ENCODE measurements around the gene STK32C.

The STK32C gene

GRCh38 chr10:132245056-132245455 is 62.7 kb downstream of the STK32C start:
- no CpG with 5 or more reads among the region's 14 CpGs for WGBS (ENCODE audit: insufficient coverage, insufficient read length)
- Histone ChIP-seq H3K36me3 (ENCODE audit: control insufficient read depth, insufficient read depth, low read length) (no peaks in the 10 kb centered on the region), H3K4me3 (ENCODE audit: low read length) (no peak overlapping the region), H3K9me3 (ENCODE audit: control insufficient read depth, insufficient read depth, low read length) (no peaks in the 10 kb centered on the region), H3K4me1 (ENCODE audit: control insufficient read depth, insufficient read depth, low read length) (peaks cover 4% of the 10 kb centered on the region; the same call in 1 of the 2 replicates), H3K27ac (ENCODE audit: low read length) (no peak overlapping the region), H3K27me3 (ENCODE audit: control insufficient read depth, insufficient read depth, low read length) (no peaks in the 10 kb centered on the region)
- DNase-seq (ENCODE audit: low read depth, low spot score): no peak

- Histone ChIP-seq H3K36me3 (ENCODE audit: control insufficient read depth, insufficient read depth, low read length) (no peaks in the 10 kb centered on the region), H3K4me1 (ENCODE audit: control insufficient read depth, insufficient read depth, low read length) (peaks cover 2% of the 10 kb centered on the region; the same call in 1 of the 2 replicates), H3K4me3 (ENCODE audit: low read length) (no peak overlapping the region), H3K27me3 (ENCODE audit: control insufficient read depth, insufficient read depth, low read length) (no peaks in the 10 kb centered on the region), H3K9me3 (ENCODE audit: control insufficient read depth, insufficient read depth, low read length) (no peaks in the 10 kb centered on the region), H3K27ac (ENCODE audit: low read length) (no peak overlapping the region)
- DNase-seq (ENCODE audit: low read depth, low spot score): no peak
- no CpG with 5 or more reads among the region's 11 CpGs for WGBS (ENCODE audit: insufficient coverage, insufficient read length)
Observed at GRCh38 chr10:132243626-132244025, 64.1 kb downstream of the STK32C start.

GRCh38 chr10:132243141-132243540 is 64.6 kb downstream of the STK32C start:
- no peak overlapping the region for H3K4me3 ChIP-seq (ENCODE audit: low read length)
- H3K27me3 ChIP-seq (ENCODE audit: control insufficient read depth, insufficient read depth, low read length): no peaks in the 10 kb centered on the region
- H3K27ac ChIP-seq (ENCODE audit: low read length): no peak overlapping the region
- WGBS (ENCODE audit: insufficient coverage, insufficient read length): no CpG with 5 or more reads among the region's 12 CpGs
- no peaks in the 10 kb centered on the region for H3K9me3 ChIP-seq (ENCODE audit: control insufficient read depth, insufficient read depth, low read length)
- H3K4me1 ChIP-seq (ENCODE audit: control insufficient read depth, insufficient read depth, low read length): no peaks in the 10 kb centered on the region; the same call in 1 of the 2 replicates
- no peak for DNase-seq (ENCODE audit: low read depth, low spot score)
- no peaks in the 10 kb centered on the region for H3K36me3 ChIP-seq (ENCODE audit: control insufficient read depth, insufficient read depth, low read length)

GRCh38 chr10:132242103-132242840 is 65.5 kb downstream of the STK32C start:
- Histone ChIP-seq H3K27ac (ENCODE audit: low read length) (no peak overlapping the region), H3K9me3 (ENCODE audit: control insufficient read depth, insufficient read depth, low read length) (no peaks in the 10 kb centered on the region), H3K27me3 (ENCODE audit: control insufficient read depth, insufficient read depth, low read length) (no peaks in the 10 kb centered on the region), H3K4me3 (ENCODE audit: low read length) (no peak overlapping the region), H3K36me3 (ENCODE audit: control insufficient read depth, insufficient read depth, low read length) (no peaks in the 10 kb centered on the region), H3K4me1 (ENCODE audit: control insufficient read depth, insufficient read depth, low read length) (no peaks in the 10 kb centered on the region; the same call in 1 of the 2 replicates)
- DNase-seq (ENCODE audit: low read depth, low spot score): no peak
- no CpG with 5 or more reads among the region's 23 CpGs for WGBS (ENCODE audit: insufficient coverage, insufficient read length)

GRCh38 chr10:132241496-132241895 is 66.3 kb downstream of the STK32C start:
- Histone ChIP-seq H3K27ac (ENCODE audit: low read length) (no peak overlapping the region), H3K27me3 (ENCODE audit: control insufficient read depth, insufficient read depth, low read length) (no peaks in the 10 kb centered on the region), H3K9me3 (ENCODE audit: control insufficient read depth, insufficient read depth, low read length) (no peaks in the 10 kb centered on the region), H3K4me3 (ENCODE audit: low read length) (no peak overlapping the region), H3K36me3 (ENCODE audit: control insufficient read depth, insufficient read depth, low read length) (no peaks in the 10 kb centered on the region), H3K4me1 (ENCODE audit: control insufficient read depth, insufficient read depth, low read length) (no peaks in the 10 kb centered on the region; the same call in 1 of the 2 replicates)
- WGBS (ENCODE audit: insufficient coverage, insufficient read length): no CpG with 5 or more reads among the region's 15 CpGs
- DNase-seq (ENCODE audit: low read depth, low spot score): no peak

- no peaks in the 10 kb centered on the region for H3K4me1 ChIP-seq (ENCODE audit: control insufficient read depth, insufficient read depth, low read length)
- WGBS (ENCODE audit: insufficient coverage, insufficient read length): no CpG with 5 or more reads among the region's 13 CpGs
- H3K36me3 ChIP-seq (ENCODE audit: control insufficient read depth, insufficient read depth, low read length): no peaks in the 10 kb centered on the region
- DNase-seq (ENCODE audit: low read depth, low spot score): no peak
- no peaks in the 10 kb centered on the region for H3K9me3 ChIP-seq (ENCODE audit: control insufficient read depth, insufficient read depth, low read length)
- no peak overlapping the region for H3K4me3 ChIP-seq (ENCODE audit: low read length)
- no peak overlapping the region for H3K27ac ChIP-seq (ENCODE audit: low read length)
- no peaks in the 10 kb centered on the region for H3K27me3 ChIP-seq (ENCODE audit: control insufficient read depth, insufficient read depth, low read length)
Observed at GRCh38 chr10:132241086-132241485, 66.7 kb downstream of the STK32C start.

GRCh38 chr10:132240581-132240980 is 67.2 kb downstream of the STK32C start:
- H3K36me3 ChIP-seq (ENCODE audit: control insufficient read depth, insufficient read depth, low read length): no peaks in the 10 kb centered on the region
- no peak overlapping the region for H3K4me3 ChIP-seq (ENCODE audit: low read length)
- H3K27me3 ChIP-seq (ENCODE audit: control insufficient read depth, insufficient read depth, low read length): no peaks in the 10 kb centered on the region
- H3K9me3 ChIP-seq (ENCODE audit: control insufficient read depth, insufficient read depth, low read length): no peaks in the 10 kb centered on the region
- no peak for DNase-seq (ENCODE audit: low read depth, low spot score)
- H3K4me1 ChIP-seq (ENCODE audit: control insufficient read depth, insufficient read depth, low read length): no peaks in the 10 kb centered on the region
- H3K27ac ChIP-seq (ENCODE audit: low read length): no peak overlapping the region
- no CpG with 5 or more reads among the region's 16 CpGs for WGBS (ENCODE audit: insufficient coverage, insufficient read length)

GRCh38 chr10:132240156-132240555 is 67.6 kb downstream of the STK32C start:
- no peaks in the 10 kb centered on the region for H3K4me1 ChIP-seq (ENCODE audit: control insufficient read depth, insufficient read depth, low read length)
- no peaks in the 10 kb centered on the region for H3K36me3 ChIP-seq (ENCODE audit: control insufficient read depth, insufficient read depth, low read length)
- no peak overlapping the region for H3K4me3 ChIP-seq (ENCODE audit: low read length)
- no CpG with 5 or more reads among the region's 15 CpGs for WGBS (ENCODE audit: insufficient coverage, insufficient read length)
- no peaks in the 10 kb centered on the region for H3K9me3 ChIP-seq (ENCODE audit: control insufficient read depth, insufficient read depth, low read length)
- no peak for DNase-seq (ENCODE audit: low read depth, low spot score)
- H3K27me3 ChIP-seq (ENCODE audit: control insufficient read depth, insufficient read depth, low read length): no peaks in the 10 kb centered on the region
- no peak overlapping the region for H3K27ac ChIP-seq (ENCODE audit: low read length)

GRCh38 chr10:132239126-132240031 is 68.4 kb downstream of the STK32C start:
- H3K4me1 ChIP-seq (ENCODE audit: control insufficient read depth, insufficient read depth, low read length): no peaks in the 10 kb centered on the region
- no peaks in the 10 kb centered on the region for H3K27me3 ChIP-seq (ENCODE audit: control insufficient read depth, insufficient read depth, low read length)
- WGBS (ENCODE audit: insufficient coverage, insufficient read length): no CpG with 5 or more reads among the region's 29 CpGs
- DNase-seq (ENCODE audit: low read depth, low spot score): no peak
- no peak overlapping the region for H3K4me3 ChIP-seq (ENCODE audit: low read length)
- H3K9me3 ChIP-seq (ENCODE audit: control insufficient read depth, insufficient read depth, low read length): no peaks in the 10 kb centered on the region
- no peak overlapping the region for H3K27ac ChIP-seq (ENCODE audit: low read length)
- no peaks in the 10 kb centered on the region for H3K36me3 ChIP-seq (ENCODE audit: control insufficient read depth, insufficient read depth, low read length)

- Histone ChIP-seq H3K4me3 (ENCODE audit: low read length) (no peak overlapping the region), H3K4me1 (ENCODE audit: control insufficient read depth, insufficient read depth, low read length) (no peaks in the 10 kb centered on the region), H3K36me3 (ENCODE audit: control insufficient read depth, insufficient read depth, low read length) (no peaks in the 10 kb centered on the region), H3K27ac (ENCODE audit: low read length) (no peak overlapping the region), H3K9me3 (ENCODE audit: control insufficient read depth, insufficient read depth, low read length) (no peaks in the 10 kb centered on the region), H3K27me3 (ENCODE audit: control insufficient read depth, insufficient read depth, low read length) (no peaks in the 10 kb centered on the region)
- no peak for DNase-seq (ENCODE audit: low read depth, low spot score)
- WGBS (ENCODE audit: insufficient coverage, insufficient read length): no CpG with 5 or more reads among the region's 17 CpGs
Observed at GRCh38 chr10:132238371-132239125, 69.2 kb downstream of the STK32C start.
